ENCODE results near the gene TCF20. TPM values are rescaled to one million over a fixed set of nuclear protein-coding genes. Genes with fewer than 3 reads are reported as not detected.

Gene TCF20
- total and polyA plus RNA-seq, 4 donors = 1.0 to 15.8 (median 9.4) TPM

DNA sequence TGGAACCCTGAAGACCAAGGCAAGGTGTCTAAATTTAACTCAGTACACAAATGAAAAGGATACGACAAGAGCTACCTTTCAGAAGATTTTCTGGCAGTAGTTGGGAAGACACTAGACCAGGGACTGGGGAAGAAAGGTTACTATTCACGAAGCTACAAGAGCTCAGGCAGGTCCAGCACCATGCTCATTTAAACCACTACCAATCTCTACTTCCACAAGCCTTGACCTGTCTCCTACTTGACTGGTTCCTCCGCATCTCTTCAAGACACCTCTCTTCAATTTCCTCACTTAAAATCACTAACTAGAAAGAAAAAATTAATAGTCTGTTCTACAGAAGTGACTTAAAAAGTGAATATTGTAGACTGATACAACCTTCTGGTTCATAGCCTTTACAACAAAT is 22.9 kb downstream of the TCF20 start:
- no peak for DNase-seq (ENCODE audit: low spot score)
- no peaks in the 10 kb centered on the region for H3K9me3 ChIP-seq (ENCODE audit: control insufficient read depth in 4 of 4, low read length in 3 of 4)
- no peak overlapping the region for H3K9ac ChIP-seq (ENCODE audit: low read depth in 1 of 2, low read length in 2 of 2)
- H3K27ac ChIP-seq (ENCODE audit: low read depth in 1 of 2, low read length in 2 of 2) = no peak overlapping the region
- no peak for TF ChIP-seq FOXA1 (IDR thresholded peaks at IDR 0.05)
- TF ChIP-seq RXRA (IDR thresholded peaks at IDR 0.05) = no peak
- no peak for TF ChIP-seq HNF4G (IDR thresholded peaks at IDR 0.05)
- no peak for TF ChIP-seq EGR1 (IDR thresholded peaks at IDR 0.05; ENCODE audit: low read depth in 2 of 2)
- no peak for TF ChIP-seq FOXA2 (IDR thresholded peaks at IDR 0.05)
- H3K27me3 ChIP-seq (ENCODE audit: control insufficient read depth in 4 of 4, insufficient read depth in 4 of 4, low read length in 3 of 4) = no peaks in the 10 kb centered on the region
- 92% methylated on average over 3 of the region's 3 CpGs for WGBS
- H3K4me1 ChIP-seq (ENCODE audit: control insufficient read depth in 4 of 4, insufficient read depth in 4 of 4, low read length in 3 of 4) = no peaks in the 10 kb centered on the region
- H3K4me3 ChIP-seq (ENCODE audit: low read depth in 1 of 3, low read length in 3 of 3) = no peak overlapping the region
- no peaks in the 10 kb centered on the region for H3K36me3 ChIP-seq (ENCODE audit: control insufficient read depth in 4 of 4, insufficient read depth in 3 of 4, low read depth in 1 of 4, low read length in 3 of 4)

DNA sequence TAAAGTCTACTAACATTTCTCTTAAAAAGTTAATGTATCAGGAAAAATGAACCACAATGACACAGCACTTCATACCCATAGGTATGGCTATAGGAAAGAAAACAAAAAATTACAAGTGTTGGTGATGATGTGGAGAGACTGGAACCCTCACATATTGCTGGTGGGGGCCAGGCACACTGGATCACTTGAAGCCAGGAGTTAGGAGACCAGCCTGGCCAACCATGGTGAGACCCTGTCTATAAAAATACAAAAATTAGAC is 26.7 kb downstream of the TCF20 start:
- Histone ChIP-seq H3K9me3 (ENCODE audit: control insufficient read depth in 4 of 4, low read length in 3 of 4) (no peaks in the 10 kb centered on the region), H3K4me3 (ENCODE audit: low read depth in 1 of 3, low read length in 3 of 3) (no peak overlapping the region), H3K27me3 (ENCODE audit: control insufficient read depth in 4 of 4, insufficient read depth in 4 of 4, low read length in 3 of 4) (no peaks in the 10 kb centered on the region), H3K4me1 (ENCODE audit: control insufficient read depth in 4 of 4, insufficient read depth in 4 of 4, low read length in 3 of 4) (no peaks in the 10 kb centered on the region), H3K27ac (ENCODE audit: low read depth in 1 of 2, low read length in 2 of 2) (no peak overlapping the region), H3K36me3 (ENCODE audit: control insufficient read depth in 4 of 4, insufficient read depth in 3 of 4, low read depth in 1 of 4, low read length in 3 of 4) (no peaks in the 10 kb centered on the region), H3K9ac (ENCODE audit: low read depth in 1 of 2, low read length in 2 of 2) (no peak overlapping the region)
- TF ChIP-seq ATF3 (IDR thresholded peaks at IDR 0.05) = no peak
- TF ChIP-seq REST (IDR thresholded peaks at IDR 0.05) = no peak
- TF ChIP-seq FOXA1 (IDR thresholded peaks at IDR 0.05) = no peak
- no peak for TF ChIP-seq NR2F2 (IDR thresholded peaks at IDR 0.05)
- DNase-seq (ENCODE audit: low spot score) = no peak

- H3K36me3 ChIP-seq (ENCODE audit: control insufficient read depth in 4 of 4, insufficient read depth in 3 of 4, low read depth in 1 of 4, low read length in 3 of 4) = no peaks in the 10 kb centered on the region
- peaks cover 0 to 6% (median under 1%) of the 10 kb centered on the region in 4 donors for H3K9me3 ChIP-seq (ENCODE audit: control insufficient read depth in 4 of 4, low read length in 3 of 4)
- no peaks in the 10 kb centered on the region for H3K4me1 ChIP-seq (ENCODE audit: control insufficient read depth in 4 of 4, insufficient read depth in 4 of 4, low read length in 3 of 4)
- no peak for TF ChIP-seq JUND (IDR thresholded peaks at IDR 0.05)
- TF ChIP-seq RAD21 (IDR thresholded peaks at IDR 0.05) = no peak
- TF ChIP-seq, protein P1, sequence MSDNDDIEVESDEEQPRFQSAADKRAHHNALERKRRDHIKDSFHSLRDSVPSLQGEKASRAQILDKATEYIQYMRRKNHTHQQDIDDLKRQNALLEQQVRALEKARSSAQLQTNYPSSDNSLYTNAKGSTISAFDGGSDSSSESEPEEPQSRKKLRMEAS (IDR thresholded peaks at IDR 0.05) = no peak
- TF ChIP-seq SP1 (IDR thresholded peaks at IDR 0.05) = no peak
- TF ChIP-seq HNF4A (conservative IDR thresholded peaks at IDR 0.05) = no peak
- TF ChIP-seq REST (IDR thresholded peaks at IDR 0.05) = no peak
- TF ChIP-seq ZBTB33 (IDR thresholded peaks at IDR 0.05) = no peak
- TF ChIP-seq FOXA1 (IDR thresholded peaks at IDR 0.05) = no peak
- no peak for TF ChIP-seq HNF4G (IDR thresholded peaks at IDR 0.05)
- TF ChIP-seq NR2F2 (IDR thresholded peaks at IDR 0.05) = no peak
- TF ChIP-seq TAF1 (conservative IDR thresholded peaks at IDR 0.05) = no peak
- WGBS = 98% methylated on average over 6 of the region's 6 CpGs
- H3K27me3 ChIP-seq (ENCODE audit: control insufficient read depth in 4 of 4, insufficient read depth in 4 of 4, low read length in 3 of 4) = no peaks in the 10 kb centered on the region
- H3K4me3 ChIP-seq (ENCODE audit: low read depth in 1 of 3, low read length in 3 of 3) = no peak overlapping the region
- H3K9ac ChIP-seq (ENCODE audit: low read depth in 1 of 2, low read length in 2 of 2) = no peak overlapping the region
- no peak for DNase-seq (ENCODE audit: low spot score)
- no peak overlapping the region for H3K27ac ChIP-seq (ENCODE audit: low read depth in 1 of 2, low read length in 2 of 2)
Observed at GRCh38 chr22:42236848-42237247, 33.6 kb downstream of the TCF20 start.

Data from liver (tissue), 9 donors.